ENCODE measurements around the gene ISG20.

The ISG20 gene

DNA sequence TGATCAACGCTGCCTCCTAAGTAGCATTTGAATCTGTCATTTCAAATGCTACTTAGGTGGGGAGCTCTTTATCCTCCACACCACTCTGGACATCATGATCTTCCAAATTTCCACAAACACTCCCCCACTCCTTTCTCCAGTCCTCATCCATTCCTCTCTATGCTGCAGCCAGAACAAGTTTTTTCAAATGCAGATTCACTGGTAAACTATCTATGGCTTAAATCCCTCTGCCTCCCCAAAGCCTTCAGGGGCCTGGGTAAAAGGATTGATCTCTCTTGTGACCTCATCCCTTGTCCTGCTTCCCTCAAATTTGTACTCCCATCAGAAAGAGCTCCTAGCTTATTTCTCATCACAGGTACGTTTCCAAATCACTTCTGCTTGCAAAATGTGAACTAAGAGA lies 19.0 kb upstream of the ISG20 start:
- TF ChIP-seq, protein P1, sequence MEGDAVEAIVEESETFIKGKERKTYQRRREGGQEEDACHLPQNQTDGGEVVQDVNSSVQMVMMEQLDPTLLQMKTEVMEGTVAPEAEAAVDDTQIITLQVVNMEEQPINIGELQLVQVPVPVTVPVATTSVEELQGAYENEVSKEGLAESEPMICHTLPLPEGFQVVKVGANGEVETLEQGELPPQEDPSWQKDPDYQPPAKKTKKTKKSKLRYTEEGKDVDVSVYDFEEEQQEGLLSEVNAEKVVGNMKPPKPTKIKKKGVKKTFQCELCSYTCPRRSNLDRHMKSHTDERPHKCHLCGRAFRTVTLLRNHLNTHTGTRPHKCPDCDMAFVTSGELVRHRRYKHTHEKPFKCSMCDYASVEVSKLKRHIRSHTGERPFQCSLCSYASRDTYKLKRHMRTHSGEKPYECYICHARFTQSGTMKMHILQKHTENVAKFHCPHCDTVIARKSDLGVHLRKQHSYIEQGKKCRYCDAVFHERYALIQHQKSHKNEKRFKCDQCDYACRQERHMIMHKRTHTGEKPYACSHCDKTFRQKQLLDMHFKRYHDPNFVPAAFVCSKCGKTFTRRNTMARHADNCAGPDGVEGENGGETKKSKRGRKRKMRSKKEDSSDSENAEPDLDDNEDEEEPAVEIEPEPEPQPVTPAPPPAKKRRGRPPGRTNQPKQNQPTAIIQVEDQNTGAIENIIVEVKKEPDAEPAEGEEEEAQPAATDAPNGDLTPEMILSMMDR (IDR thresholded peaks at IDR 0.05; ENCODE audit: low read depth, low read length, missing control alignments) = no peak
- DNase-seq (ENCODE audit: extremely low read depth, low read depth) = no peak
- H3K4me3 ChIP-seq (replicated peaks; ENCODE audit: low read depth, low read length) = no peak overlapping the region

DNA sequence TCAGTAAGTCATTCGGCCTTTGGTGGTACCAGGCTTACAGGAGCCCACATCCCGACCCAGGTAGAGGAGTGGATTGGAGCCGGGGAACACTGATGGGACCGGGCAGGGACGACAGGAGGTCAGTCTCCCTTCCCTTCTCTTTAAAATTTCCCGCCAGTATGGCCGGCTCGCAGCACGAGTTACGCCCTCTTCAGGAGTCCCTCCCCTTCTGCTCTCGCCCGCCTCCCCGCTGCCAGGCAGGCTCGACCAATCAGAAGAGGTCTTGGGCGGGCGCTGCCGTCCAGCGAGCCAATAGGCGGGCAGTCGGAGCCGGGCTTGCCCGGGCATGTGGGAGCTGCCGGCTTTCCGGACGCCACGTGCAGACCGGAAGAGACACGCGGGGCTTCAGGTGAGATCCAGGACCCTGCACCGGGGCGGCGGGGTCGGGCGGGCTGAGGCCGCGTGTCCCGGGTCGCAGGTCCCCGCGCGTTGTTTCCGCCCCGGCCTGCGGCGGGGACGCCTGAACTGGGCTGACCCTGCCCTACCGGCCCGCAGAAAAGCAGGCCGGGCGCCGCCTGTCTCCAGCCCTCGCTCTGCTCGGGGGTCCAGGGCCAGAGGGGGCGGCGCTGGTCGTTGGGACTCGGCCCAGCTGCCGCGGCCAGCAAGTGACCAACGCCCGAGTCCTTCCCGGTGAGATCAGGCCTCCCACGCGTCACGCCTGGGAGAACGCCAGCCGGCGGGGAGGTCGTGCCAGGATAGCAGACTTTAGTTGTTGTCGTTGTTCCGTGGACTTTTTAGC lies 17.6 kb upstream of the ISG20 start, which contains the start of gene AEN:
AEN (plus strand) TSS at position 346 of the 778 bp plus-strand sequence. CDS start 4,870 bp downstream, outside the sequence.
- H3K4me3 ChIP-seq (replicated peaks; ENCODE audit: low read depth, low read length) = peak within 1 kb of the TSS; percentile 92
- TF ChIP-seq, protein P1 (IDR thresholded peaks at IDR 0.05; ENCODE audit: low read depth, low read length, missing control alignments) = no peak
- DNase-seq (ENCODE audit: extremely low read depth, low read depth) = peak; percentile 80

DNA sequence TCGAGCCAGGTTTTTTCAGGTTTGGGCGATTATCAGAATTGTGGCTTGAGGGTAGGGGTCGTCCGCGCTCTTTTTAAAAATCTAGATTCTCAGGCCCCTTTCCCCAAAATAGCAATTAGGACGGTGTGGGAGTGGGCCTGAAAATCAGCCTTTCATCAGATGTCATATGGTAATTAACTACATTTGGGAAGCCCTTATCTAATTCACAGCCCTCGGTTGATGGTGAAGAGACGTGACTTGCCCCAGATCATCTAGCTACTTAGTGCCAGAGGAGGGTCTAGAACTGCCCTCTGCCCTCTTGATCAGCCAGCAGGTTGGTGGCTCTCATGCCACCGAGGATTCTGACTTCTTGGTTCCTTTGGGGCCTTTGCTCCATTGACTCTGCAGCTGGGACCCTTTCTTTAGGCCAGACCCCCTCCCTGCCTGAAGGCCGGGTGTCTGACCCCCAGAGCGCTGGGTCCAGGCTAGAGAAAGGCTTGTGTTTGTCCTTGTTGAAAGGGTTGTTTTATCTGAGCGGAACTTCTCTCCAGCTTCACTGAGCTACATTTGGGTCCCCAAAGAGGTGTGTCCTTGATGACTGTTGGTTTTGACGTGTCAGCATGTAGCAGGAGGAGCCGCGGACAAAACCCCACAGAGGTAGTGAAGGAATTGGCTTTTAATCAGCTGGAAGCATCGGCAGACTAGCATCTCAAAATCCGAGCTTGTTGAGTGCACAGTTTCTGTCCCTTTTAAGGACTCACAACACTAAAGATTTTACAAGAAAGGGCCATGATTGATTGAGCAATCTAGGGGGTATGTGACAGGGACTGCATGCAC lies 16.8 kb upstream of the ISG20 start:
- no peak for DNase-seq (ENCODE audit: extremely low read depth, low read depth)
- H3K4me3 ChIP-seq (replicated peaks; ENCODE audit: low read depth, low read length) = peak overlapping the region; percentile 92
- TF ChIP-seq, protein P1 (IDR thresholded peaks at IDR 0.05; ENCODE audit: low read depth, low read length, missing control alignments) = no peak

DNA sequence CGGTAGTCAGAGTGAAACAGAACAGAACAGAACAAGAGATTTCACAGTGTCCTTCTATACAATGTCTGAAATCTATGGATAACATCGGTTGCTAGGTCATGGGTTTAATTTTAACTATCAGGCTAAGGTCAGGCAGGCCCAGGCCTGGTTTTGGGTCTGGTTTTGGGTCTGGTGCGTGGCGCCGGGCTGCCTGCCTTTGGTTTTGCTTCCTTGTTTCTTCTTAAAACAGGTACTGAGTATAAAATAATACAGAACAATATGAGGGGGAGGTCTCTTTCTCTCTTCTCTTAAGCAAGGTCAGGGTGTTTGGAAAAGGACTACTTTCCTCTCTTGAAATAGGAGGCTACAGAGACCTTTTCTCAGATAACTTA lies 16.2 kb upstream of the ISG20 start:
- peak overlapping the region; percentile 92 for H3K4me3 ChIP-seq (replicated peaks; ENCODE audit: low read depth, low read length)
- TF ChIP-seq, protein P1 (IDR thresholded peaks at IDR 0.05; ENCODE audit: low read depth, low read length, missing control alignments) = no peak
- DNase-seq (ENCODE audit: extremely low read depth, low read depth) = no peak

DNA sequence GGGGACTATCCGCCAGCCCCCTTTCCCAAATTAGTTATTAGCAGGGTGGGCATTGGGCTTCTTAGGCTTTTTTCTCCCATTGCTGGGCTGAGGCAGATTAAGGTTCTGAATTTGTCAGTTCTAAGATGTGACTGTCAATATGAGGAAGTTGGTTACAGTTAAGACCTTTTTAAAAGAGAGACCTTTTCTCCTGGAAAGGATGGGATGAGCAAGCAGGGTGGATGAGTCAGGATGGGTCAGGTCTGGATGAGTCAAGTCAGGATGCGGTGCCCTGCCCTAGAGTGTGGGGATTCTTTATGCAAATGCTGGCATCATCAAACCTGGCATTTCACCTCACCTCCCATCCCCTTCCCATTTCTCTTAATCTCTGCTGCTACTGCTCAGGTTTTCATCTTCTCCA lies 15.8 kb upstream of the ISG20 start:
- peak overlapping the region; percentile 92 for H3K4me3 ChIP-seq (replicated peaks; ENCODE audit: low read depth, low read length)
- peak; percentile 51 for DNase-seq (ENCODE audit: extremely low read depth, low read depth)
- TF ChIP-seq, protein P1 (IDR thresholded peaks at IDR 0.05; ENCODE audit: low read depth, low read length, missing control alignments) = no peak

DNA sequence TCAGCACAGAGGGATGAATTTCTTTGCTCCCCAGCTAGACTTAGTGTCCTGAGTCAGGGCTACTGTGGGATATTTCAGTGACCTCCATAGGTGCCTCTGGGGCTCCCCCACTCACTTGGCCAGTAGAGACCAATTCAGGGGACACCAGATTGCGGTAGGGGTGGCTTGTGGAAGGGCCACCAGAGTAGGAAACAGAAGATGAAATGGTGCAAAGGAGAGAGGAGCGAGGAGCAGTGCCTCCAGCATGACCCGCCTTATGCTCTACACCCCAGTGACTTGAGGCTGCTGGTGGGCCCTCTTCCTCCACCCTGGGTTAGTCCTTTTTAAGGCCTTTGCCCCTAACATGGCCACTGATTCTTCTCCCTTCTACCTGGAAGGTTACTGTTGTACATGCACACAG lies 15.2 kb upstream of the ISG20 start:
- no peak for DNase-seq (ENCODE audit: extremely low read depth, low read depth)
- TF ChIP-seq, protein P1 (IDR thresholded peaks at IDR 0.05; ENCODE audit: low read depth, low read length, missing control alignments) = no peak
- peak overlapping the region; percentile 92 for H3K4me3 ChIP-seq (replicated peaks; ENCODE audit: low read depth, low read length)

All from HFF-Myc (cell line).